ENCODE results near the gene SPCS3.

The SPCS3 gene

DNA sequence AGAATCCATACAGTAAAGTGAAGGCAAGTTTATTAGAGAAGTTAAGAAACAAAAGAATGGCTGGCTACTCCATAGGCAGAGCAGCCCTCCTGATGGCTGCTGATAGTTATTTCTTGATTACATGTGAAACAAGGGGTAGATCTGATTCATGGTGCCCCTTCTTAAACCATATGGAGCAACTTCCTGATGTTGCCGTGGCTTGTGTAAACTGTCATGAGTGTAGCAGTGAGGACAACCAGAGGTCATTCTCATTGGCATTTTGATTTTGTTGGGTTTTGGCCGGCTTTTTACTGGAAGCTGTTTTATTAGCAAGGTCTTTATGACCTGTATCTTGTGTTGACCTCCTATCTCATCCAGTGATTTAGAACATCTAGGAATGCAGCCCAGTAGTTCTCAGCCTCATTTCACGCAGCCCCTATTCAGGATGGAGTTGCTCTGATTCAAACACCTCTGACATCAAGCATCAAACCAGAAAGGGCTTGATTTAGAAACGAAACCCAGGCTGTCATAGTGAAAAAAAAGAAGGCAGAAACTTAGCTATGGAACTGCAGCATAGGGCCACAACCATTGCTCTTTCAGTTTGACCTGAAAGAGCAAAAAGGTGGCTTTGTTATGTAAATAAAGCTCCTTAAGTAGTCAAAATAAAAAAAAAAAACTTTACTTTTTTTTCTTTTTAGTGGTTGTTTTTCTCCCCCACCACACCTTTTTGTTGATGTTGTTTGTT, 37.8 kb downstream of the SPCS3 start:
- Mint-ChIP-seq H3K4me1 (peaks cover 16% of the 10 kb centered on the region), H3K27me3 (ENCODE audit: low read depth, poor library complexity) (no peaks in the 10 kb centered on the region), H3K36me3 (ENCODE audit: low read depth) (peaks cover 20% of the 10 kb centered on the region), H3K27ac (peak overlapping the region; percentile 42), H3K4me3 (no peak overlapping the region), H3K9me3 (peaks cover 31% of the 10 kb centered on the region)
- TF ChIP-seq, protein P1, sequence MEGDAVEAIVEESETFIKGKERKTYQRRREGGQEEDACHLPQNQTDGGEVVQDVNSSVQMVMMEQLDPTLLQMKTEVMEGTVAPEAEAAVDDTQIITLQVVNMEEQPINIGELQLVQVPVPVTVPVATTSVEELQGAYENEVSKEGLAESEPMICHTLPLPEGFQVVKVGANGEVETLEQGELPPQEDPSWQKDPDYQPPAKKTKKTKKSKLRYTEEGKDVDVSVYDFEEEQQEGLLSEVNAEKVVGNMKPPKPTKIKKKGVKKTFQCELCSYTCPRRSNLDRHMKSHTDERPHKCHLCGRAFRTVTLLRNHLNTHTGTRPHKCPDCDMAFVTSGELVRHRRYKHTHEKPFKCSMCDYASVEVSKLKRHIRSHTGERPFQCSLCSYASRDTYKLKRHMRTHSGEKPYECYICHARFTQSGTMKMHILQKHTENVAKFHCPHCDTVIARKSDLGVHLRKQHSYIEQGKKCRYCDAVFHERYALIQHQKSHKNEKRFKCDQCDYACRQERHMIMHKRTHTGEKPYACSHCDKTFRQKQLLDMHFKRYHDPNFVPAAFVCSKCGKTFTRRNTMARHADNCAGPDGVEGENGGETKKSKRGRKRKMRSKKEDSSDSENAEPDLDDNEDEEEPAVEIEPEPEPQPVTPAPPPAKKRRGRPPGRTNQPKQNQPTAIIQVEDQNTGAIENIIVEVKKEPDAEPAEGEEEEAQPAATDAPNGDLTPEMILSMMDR (IDR thresholded peaks at IDR 0.05) = no peak
- DNase-seq = no peak

DNA sequence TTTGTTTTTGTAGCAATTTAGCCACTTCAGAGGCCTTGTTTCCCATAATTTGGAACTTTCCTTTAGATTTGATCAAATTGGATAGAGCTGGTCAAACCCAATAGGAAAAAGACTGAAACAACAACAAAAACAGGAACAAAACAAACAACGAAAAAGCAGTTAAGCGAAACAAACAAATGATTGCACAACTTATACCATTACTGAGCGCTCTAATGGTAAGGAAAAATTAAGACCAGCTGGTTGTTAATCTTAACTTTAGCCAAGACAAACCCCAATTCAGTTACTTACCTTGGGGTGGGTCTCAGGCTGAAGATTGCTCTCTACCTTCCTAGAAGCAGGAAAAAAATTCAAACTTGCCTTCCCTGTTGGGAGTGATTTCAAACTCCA, 38.3 kb downstream of the SPCS3 start:
- no peak overlapping the region for H3K27ac Mint-ChIP-seq
- peaks cover 16% of the 10 kb centered on the region for H3K4me1 Mint-ChIP-seq
- H3K27me3 Mint-ChIP-seq (ENCODE audit: low read depth, poor library complexity) = no peaks in the 10 kb centered on the region
- H3K9me3 Mint-ChIP-seq = peaks cover 28% of the 10 kb centered on the region
- peaks cover 16% of the 10 kb centered on the region for H3K36me3 Mint-ChIP-seq (ENCODE audit: low read depth)
- TF ChIP-seq, protein P1 (IDR thresholded peaks at IDR 0.05) = no peak
- no peak overlapping the region for H3K4me3 Mint-ChIP-seq
- DNase-seq = no peak

DNA sequence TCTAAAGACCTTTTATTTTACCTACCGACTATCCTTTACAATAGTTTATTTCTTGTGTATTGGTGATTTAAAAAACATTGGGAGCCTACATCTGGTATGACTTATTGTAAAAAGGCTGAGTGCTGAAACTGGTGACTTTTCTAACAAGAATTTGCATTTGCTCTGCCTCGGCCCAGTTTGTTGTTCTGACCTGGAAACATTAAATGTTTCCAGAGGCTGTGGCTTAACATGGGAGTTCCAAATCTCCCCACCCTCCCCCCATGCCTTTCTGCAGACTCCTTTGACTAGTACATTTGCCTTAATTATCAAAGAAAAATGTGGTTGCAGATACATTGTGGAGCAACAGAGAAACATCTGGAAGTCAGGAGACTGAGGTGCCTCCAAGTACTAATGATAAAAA, 39.8 kb downstream of the SPCS3 start:
- Mint-ChIP-seq H3K4me3 (no peak overlapping the region), H3K27ac (no peak overlapping the region), H3K4me1 (peaks cover 16% of the 10 kb centered on the region), H3K27me3 (ENCODE audit: low read depth, poor library complexity) (no peaks in the 10 kb centered on the region), H3K36me3 (ENCODE audit: low read depth) (peaks cover 5% of the 10 kb centered on the region), H3K9me3 (peaks cover 16% of the 10 kb centered on the region)
- DNase-seq = no peak
- TF ChIP-seq, protein P1 (IDR thresholded peaks at IDR 0.05) = no peak

DNA sequence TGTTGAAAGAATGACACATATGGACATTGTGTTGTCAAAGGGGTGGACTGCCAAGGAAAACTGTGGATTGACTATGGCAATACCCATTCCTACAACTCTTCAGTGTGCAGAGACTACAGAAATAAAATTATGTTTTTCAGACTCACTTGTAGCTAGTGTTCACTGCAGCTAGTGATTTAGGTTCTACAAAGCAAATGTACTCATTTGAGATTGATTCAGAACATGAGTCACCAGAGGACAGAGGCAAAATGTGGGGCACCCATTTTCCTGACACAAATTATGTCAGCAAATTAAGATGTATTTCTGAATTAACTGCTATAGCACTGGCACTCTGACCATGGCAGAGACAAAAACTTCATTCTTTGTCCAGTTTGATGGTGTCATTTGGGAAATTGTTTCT, 40.7 kb downstream of the SPCS3 start:
- peaks cover 18% of the 10 kb centered on the region for H3K9me3 Mint-ChIP-seq

DNA sequence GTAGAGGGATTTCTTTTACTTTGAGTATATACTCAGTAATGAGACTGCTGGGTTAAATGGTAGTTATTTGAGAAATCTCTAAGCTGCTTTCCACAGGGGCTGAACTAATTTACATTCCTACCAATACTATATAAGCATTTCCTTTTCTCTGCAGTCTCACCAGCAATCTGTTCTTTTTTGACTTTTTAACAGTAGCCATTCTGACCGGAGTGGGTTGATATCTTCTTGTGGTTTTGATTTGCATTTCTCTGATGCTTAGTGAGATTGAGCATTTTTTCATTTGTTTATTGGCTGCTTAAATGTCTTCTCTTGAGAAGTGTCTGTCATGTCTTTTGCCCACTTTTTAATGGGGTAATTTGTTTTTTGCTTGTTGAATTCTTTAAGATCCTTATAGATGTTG, 43.3 kb downstream of the SPCS3 start:
- no peak overlapping the region for H3K27ac Mint-ChIP-seq
- TF ChIP-seq, protein P1 (IDR thresholded peaks at IDR 0.05) = no peak
- no peak overlapping the region for H3K4me3 Mint-ChIP-seq

More for the DNA sequence above, 40.7 kb downstream of the SPCS3 start:
- Mint-ChIP-seq H3K27me3 (ENCODE audit: low read depth, poor library complexity) (no peaks in the 10 kb centered on the region), H3K36me3 (ENCODE audit: low read depth) (peaks cover 5% of the 10 kb centered on the region), H3K4me3 (no peak overlapping the region), H3K4me1 (peaks cover 16% of the 10 kb centered on the region), H3K27ac (no peak overlapping the region)
- TF ChIP-seq, protein P1 (IDR thresholded peaks at IDR 0.05) = no peak
- DNase-seq = no peak

More for the DNA sequence above, 43.3 kb downstream of the SPCS3 start:
- Mint-ChIP-seq H3K36me3 (ENCODE audit: low read depth) (no peaks in the 10 kb centered on the region), H3K9me3 (peaks cover 31% of the 10 kb centered on the region), H3K27me3 (ENCODE audit: low read depth, poor library complexity) (no peaks in the 10 kb centered on the region), H3K4me1 (peaks cover 3% of the 10 kb centered on the region)
- no peak for DNase-seq

Measured in nephron progenitor cell (in vitro differentiated cells).